SK-N-SH treated with all-trans-retinoic acid at 6 μM for 48 hours (cell line): ENCODE measurements around the gene NPB.

Source experiments
- ATAC-seq: fragments of 200-7000 bp; cut with Tn5 transposase; 3 replicates; pipeline ENCODE4 v1.9.1; 2020; ENCODE audit warnings: mild to moderate bottlenecking, moderate library complexity
- ARNTL ChIP-seq: fragments of 450-650 bp; formaldehyde crosslinking; IDR thresholded peaks from 2 replicates; pipeline ENCODE4 v1.5.0; 2020; ENCODE audit warnings: low read depth, mild to moderate bottlenecking, moderate library complexity, borderline replicate concordance
- BACH2 ChIP-seq: fragments of 250-450 bp; sonication (Bioruptor Pico); IDR thresholded peaks from 2 replicates; pipeline ENCODE4 v1.9.0; 2021; ENCODE audit warnings: mild to moderate bottlenecking, borderline replicate concordance
- CSDC2 ChIP-seq: fragments of 250-450 bp; sonication (Bioruptor Pico); IDR thresholded peaks from 2 replicates; pipeline ENCODE4 v1.5.0; 2020; ENCODE audit warnings: mild to moderate bottlenecking, moderate library complexity
- CSRNP3 ChIP-seq: fragments of 250-450 bp; sonication (Bioruptor Pico); IDR thresholded peaks from 2 replicates; pipeline ENCODE4 v1.5.1; 2021; ENCODE audit warnings: mild to moderate bottlenecking, moderate library complexity
- ESRRG ChIP-seq: fragments of 250-450 bp; sonication (Bioruptor Pico); IDR thresholded peaks from 2 replicates; pipeline ENCODE4 v1.6.1; 2021; ENCODE audit warnings: mild to moderate bottlenecking
- GLIS3 ChIP-seq: fragments of 250-450 bp; sonication (Bioruptor Pico); IDR thresholded peaks from 2 replicates; pipeline ENCODE4 v1.5.0; 2020; ENCODE audit warnings: mild to moderate bottlenecking, moderate library complexity
- OSR1 ChIP-seq: fragments of 250-450 bp; sonication (Bioruptor Pico); IDR thresholded peaks from 2 replicates; pipeline ENCODE4 v1.8.0; 2022; ENCODE audit warnings: moderate library complexity, mild to moderate bottlenecking, inconsistent platforms
- PATZ1 ChIP-seq: fragments of 250-450 bp; sonication (Bioruptor Pico); IDR thresholded peaks from 2 replicates; pipeline ENCODE4 v1.8.0; 2020; ENCODE audit warnings: mild to moderate bottlenecking, moderate library complexity, borderline replicate concordance
- RARB ChIP-seq: fragments of 250-450 bp; sonication (Bioruptor Pico); IDR thresholded peaks from 2 replicates; pipeline ENCODE4 v1.8.0; 2021; ENCODE audit warnings: mild to moderate bottlenecking, moderate library complexity
- SNAI2 ChIP-seq: fragments of 250-450 bp; sonication (Bioruptor Pico); IDR thresholded peaks from 2 replicates; pipeline ENCODE4 v1.5.0; 2020; ENCODE audit warnings: mild to moderate bottlenecking, moderate library complexity
- TCF4 ChIP-seq: fragments of 250-450 bp; sonication (Bioruptor Pico); IDR thresholded peaks from 2 replicates; pipeline ENCODE4 v1.8.0; 2021; ENCODE audit warnings: mild to moderate bottlenecking, moderate library complexity, borderline replicate concordance
- TOX ChIP-seq: fragments of 250-450 bp; sonication (Bioruptor Pico); IDR thresholded peaks from 2 replicates; pipeline ENCODE4 v1.8.0; 2021; ENCODE audit warnings: mild to moderate bottlenecking, moderate library complexity, borderline replicate concordance
- ZFP3 ChIP-seq: fragments of 250-450 bp; sonication (Bioruptor Pico); IDR thresholded peaks from 2 replicates; pipeline ENCODE4 v1.5.0; 2020; ENCODE audit warnings: mild to moderate bottlenecking, moderate library complexity
- ZNF565 ChIP-seq: fragments of 450-650 bp; formaldehyde crosslinking; conservative IDR thresholded peaks from 2 replicates; pipeline ENCODE4 v1.5.0; 2020; ENCODE audit warnings: low read depth, mild to moderate bottlenecking, moderate library complexity
- ZNF70 ChIP-seq: fragments of 450-650 bp; formaldehyde crosslinking; IDR thresholded peaks from 2 replicates; pipeline ENCODE4 v1.5.0; 2020; ENCODE audit warnings: mild to moderate bottlenecking, moderate library complexity
- ZNF8 ChIP-seq: fragments of 450-650 bp; formaldehyde crosslinking; IDR thresholded peaks from 2 replicates; pipeline ENCODE4 v1.5.0; 2020; ENCODE audit warnings: mild to moderate bottlenecking, moderate library complexity

Gene NPB

GRCh38 chr17:81929253-81930141, 27.5 kb downstream of the NPB start (continued):
- TF ChIP-seq CSRNP3 (CRISPR knock-in tag) (no peak), ZNF565 (CRISPR knock-in tag) (no peak), TCF4 (no peak), OSR1 (CRISPR knock-in tag) (no peak), ZNF8 (no peak), PATZ1 (CRISPR knock-in tag) (no peak), ESRRG (CRISPR knock-in tag) (no peak), BACH2 (CRISPR knock-in tag) (no peak)

GRCh38 chr17:81930142-81931125, 28.4 kb downstream of the NPB start:
- TF ChIP-seq GLIS3 (CRISPR knock-in tag) (no peak), SNAI2 (CRISPR knock-in tag) (no peak), ARNTL (CRISPR knock-in tag) (no peak), ZNF70 (CRISPR knock-in tag) (no peak), PATZ1 (CRISPR knock-in tag) (no peak)
- TF ChIP-seq, all 23 proteins: peak for 0
- no peak for ATAC-seq

- TF ChIP-seq CSRNP3 (CRISPR knock-in tag) (no peak), TOX (CRISPR knock-in tag) (no peak), BACH2 (CRISPR knock-in tag) (no peak), SNAI2 (CRISPR knock-in tag) (no peak), ZFP3 (CRISPR knock-in tag) (no peak), ZNF70 (CRISPR knock-in tag) (no peak), PATZ1 (CRISPR knock-in tag) (no peak), CSDC2 (CRISPR knock-in tag) (no peak), ARNTL (CRISPR knock-in tag) (no peak), TCF4 (no peak), RARB (no peak), GLIS3 (CRISPR knock-in tag) (no peak)
- ATAC-seq, result no peak
Observed at GRCh38 chr17:81931189-81931556, 29.1 kb downstream of the NPB start.
